Mammary epithelial cell (primary cell): ENCODE data around the gene GPRC5B.

Experiments used
- EZH2 ChIP-seq: IDR thresholded peaks from 2 replicates; pipeline ENCODE4 v1.6.1; 2012; ENCODE audit warnings: low read length, inconsistent platforms, borderline replicate concordance
- TF ChIP-seq, protein P1 (sequence below), 2 donors: IDR thresholded peaks in 1 of 2; conservative IDR thresholded peaks in 1 of 2; 2 replicates each; pipeline ENCODE4 v1.5.1; 2011 to 2012; ENCODE audit warnings: inconsistent platforms in 2 of 2, low read length in 2 of 2, mild to moderate bottlenecking in 2 of 2, control low read depth in 1 of 2, low read depth in 1 of 2; ENCODE audit not compliant: insufficient read depth in 1 of 2; ENCODE audit errors: extremely low read depth in 1 of 2

DNA sequence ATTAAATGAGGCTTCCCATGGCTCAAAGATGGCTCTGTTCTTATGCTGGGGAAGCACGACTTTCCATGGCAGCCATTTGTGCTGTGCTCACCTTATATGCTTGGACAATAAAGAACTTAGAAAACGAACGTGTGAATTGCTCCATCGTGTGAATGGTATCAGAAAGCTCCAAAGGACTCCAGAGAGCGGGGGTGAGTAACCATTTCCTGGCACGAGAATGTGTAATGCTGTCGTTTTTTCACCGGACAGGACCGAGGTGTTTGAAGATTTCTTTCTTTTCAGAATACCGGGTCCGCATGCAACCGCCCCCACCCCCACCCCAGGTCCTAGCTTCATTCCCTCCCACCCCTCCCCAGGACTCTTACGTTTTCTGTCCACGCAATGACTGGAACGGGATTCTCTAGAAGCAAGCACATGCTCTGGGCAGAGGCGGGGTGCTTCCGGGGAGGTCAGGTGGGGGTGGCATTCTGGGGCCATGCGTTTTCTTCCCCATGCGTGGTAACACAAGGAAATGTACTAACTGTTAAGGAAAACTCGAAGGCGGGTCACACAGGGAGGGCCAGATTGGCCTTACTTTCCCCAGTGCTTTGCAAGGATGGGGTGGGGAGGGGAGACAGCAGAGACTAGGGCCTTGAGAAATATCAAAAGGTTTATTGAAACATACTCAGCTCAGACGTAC lies 26.2 kb downstream of the GPRC5B start:
- TF ChIP-seq, protein P1, sequence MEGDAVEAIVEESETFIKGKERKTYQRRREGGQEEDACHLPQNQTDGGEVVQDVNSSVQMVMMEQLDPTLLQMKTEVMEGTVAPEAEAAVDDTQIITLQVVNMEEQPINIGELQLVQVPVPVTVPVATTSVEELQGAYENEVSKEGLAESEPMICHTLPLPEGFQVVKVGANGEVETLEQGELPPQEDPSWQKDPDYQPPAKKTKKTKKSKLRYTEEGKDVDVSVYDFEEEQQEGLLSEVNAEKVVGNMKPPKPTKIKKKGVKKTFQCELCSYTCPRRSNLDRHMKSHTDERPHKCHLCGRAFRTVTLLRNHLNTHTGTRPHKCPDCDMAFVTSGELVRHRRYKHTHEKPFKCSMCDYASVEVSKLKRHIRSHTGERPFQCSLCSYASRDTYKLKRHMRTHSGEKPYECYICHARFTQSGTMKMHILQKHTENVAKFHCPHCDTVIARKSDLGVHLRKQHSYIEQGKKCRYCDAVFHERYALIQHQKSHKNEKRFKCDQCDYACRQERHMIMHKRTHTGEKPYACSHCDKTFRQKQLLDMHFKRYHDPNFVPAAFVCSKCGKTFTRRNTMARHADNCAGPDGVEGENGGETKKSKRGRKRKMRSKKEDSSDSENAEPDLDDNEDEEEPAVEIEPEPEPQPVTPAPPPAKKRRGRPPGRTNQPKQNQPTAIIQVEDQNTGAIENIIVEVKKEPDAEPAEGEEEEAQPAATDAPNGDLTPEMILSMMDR (conservative IDR thresholded peaks at IDR 0.05 in 1 of 2, IDR thresholded peaks at IDR 0.05 in 1 of 2; ENCODE audit: extremely low read depth in 1 of 2, insufficient read depth in 1 of 2, low read depth in 1 of 2, low read length in 2 of 2): no peak
- no peak for TF ChIP-seq EZH2
